ENCODE results near the gene ENDOG.

- TF ChIP-seq POLR2A (IDR thresholded peaks at IDR 0.05): no peak
- TF ChIP-seq, protein P1, sequence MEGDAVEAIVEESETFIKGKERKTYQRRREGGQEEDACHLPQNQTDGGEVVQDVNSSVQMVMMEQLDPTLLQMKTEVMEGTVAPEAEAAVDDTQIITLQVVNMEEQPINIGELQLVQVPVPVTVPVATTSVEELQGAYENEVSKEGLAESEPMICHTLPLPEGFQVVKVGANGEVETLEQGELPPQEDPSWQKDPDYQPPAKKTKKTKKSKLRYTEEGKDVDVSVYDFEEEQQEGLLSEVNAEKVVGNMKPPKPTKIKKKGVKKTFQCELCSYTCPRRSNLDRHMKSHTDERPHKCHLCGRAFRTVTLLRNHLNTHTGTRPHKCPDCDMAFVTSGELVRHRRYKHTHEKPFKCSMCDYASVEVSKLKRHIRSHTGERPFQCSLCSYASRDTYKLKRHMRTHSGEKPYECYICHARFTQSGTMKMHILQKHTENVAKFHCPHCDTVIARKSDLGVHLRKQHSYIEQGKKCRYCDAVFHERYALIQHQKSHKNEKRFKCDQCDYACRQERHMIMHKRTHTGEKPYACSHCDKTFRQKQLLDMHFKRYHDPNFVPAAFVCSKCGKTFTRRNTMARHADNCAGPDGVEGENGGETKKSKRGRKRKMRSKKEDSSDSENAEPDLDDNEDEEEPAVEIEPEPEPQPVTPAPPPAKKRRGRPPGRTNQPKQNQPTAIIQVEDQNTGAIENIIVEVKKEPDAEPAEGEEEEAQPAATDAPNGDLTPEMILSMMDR (IDR thresholded peaks at IDR 0.05): no peak
- no peak for TF ChIP-seq POLR2AphosphoS5 (IDR thresholded peaks at IDR 0.05)
Measured at GRCh38 chr9:128847803-128848202, 29.5 kb downstream of the ENDOG start.
